ENCODE measurements around the gene KIAA0825. TPM values are rescaled to one million over a fixed set of nuclear protein-coding genes. Genes with fewer than 3 reads are reported as not detected.

Gene KIAA0825
- total RNA-seq, 4 donors from 2014 or later, result 4.1 to 8.2 (median 5.6) TPM

GRCh38 chr5:94362857-94363256 lies 255.5 kb downstream of the KIAA0825 start:
- TF ChIP-seq POLR2A (IDR thresholded peaks at IDR 0.05) (no peak), CTCF (IDR thresholded peaks at IDR 0.05) (no peak)

GRCh38 chr5:94361832-94362796 lies 256.3 kb downstream of the KIAA0825 start:
- Histone ChIP-seq H3K36me3 (no peaks in the 10 kb centered on the region), H3K4me3 (no peak overlapping the region), H3K9me3 (no peaks in the 10 kb centered on the region), H3K4me1 (no peaks in the 10 kb centered on the region), H3K27me3 (no peaks in the 10 kb centered on the region), H3K27ac (no peak overlapping the region)
- no peak for TF ChIP-seq POLR2A (IDR thresholded peaks at IDR 0.05)
- no peak for TF ChIP-seq CTCF (IDR thresholded peaks at IDR 0.05)
- DNase-seq, result no peak

More at GRCh38 chr5:94362857-94363256, 255.5 kb downstream of the KIAA0825 start:
- Histone ChIP-seq H3K4me3 (no peak overlapping the region), H3K36me3 (no peaks in the 10 kb centered on the region), H3K27ac (no peak overlapping the region), H3K27me3 (no peaks in the 10 kb centered on the region), H3K9me3 (no peaks in the 10 kb centered on the region), H3K4me1 (no peaks in the 10 kb centered on the region)
- DNase-seq, result no peak

GRCh38 chr5:94361161-94361560 lies 257.2 kb downstream of the KIAA0825 start:
- TF ChIP-seq CTCF (IDR thresholded peaks at IDR 0.05) (no peak), POLR2A (IDR thresholded peaks at IDR 0.05) (no peak)
- Histone ChIP-seq H3K27me3 (no peaks in the 10 kb centered on the region), H3K9me3 (no peaks in the 10 kb centered on the region), H3K36me3 (no peaks in the 10 kb centered on the region), H3K4me1 (no peaks in the 10 kb centered on the region), H3K27ac (no peak overlapping the region), H3K4me3 (no peak overlapping the region)
- no peak for DNase-seq

GRCh38 chr5:94360382-94361130 lies 257.8 kb downstream of the KIAA0825 start:
- H3K36me3 ChIP-seq, result no peaks in the 10 kb centered on the region
- DNase-seq, result no peak
- H3K27me3 ChIP-seq, result no peaks in the 10 kb centered on the region
- no peaks in the 10 kb centered on the region for H3K4me1 ChIP-seq
- H3K27ac ChIP-seq, result no peak overlapping the region
- H3K4me3 ChIP-seq, result no peak overlapping the region
- H3K9me3 ChIP-seq, result no peaks in the 10 kb centered on the region
- no peak for TF ChIP-seq POLR2A (IDR thresholded peaks at IDR 0.05)
- no peak for TF ChIP-seq CTCF (IDR thresholded peaks at IDR 0.05)

GRCh38 chr5:94359880-94360279 lies 258.5 kb downstream of the KIAA0825 start:
- Histone ChIP-seq H3K9me3 (no peaks in the 10 kb centered on the region), H3K27me3 (no peaks in the 10 kb centered on the region), H3K4me3 (no peak overlapping the region), H3K4me1 (no peaks in the 10 kb centered on the region), H3K36me3 (no peaks in the 10 kb centered on the region), H3K27ac (no peak overlapping the region)
- TF ChIP-seq CTCF (IDR thresholded peaks at IDR 0.05), result no peak
- TF ChIP-seq POLR2A (IDR thresholded peaks at IDR 0.05), result no peak
- no peak for DNase-seq

Data from Peyer's patch (tissue), 4 donors.